ENCODE data around the gene TBC1D22A.

TBC1D22A gene

GRCh38 chr22:47148956-47149728 is 386.7 kb downstream of the TBC1D22A start:
- no peak for DNase-seq (ENCODE audit: low spot score)
- no peak for FAIRE-seq

GRCh38 chr22:47149976-47150375 is 387.5 kb downstream of the TBC1D22A start:
- DNase-seq (ENCODE audit: low spot score), result no peak
- no peak for FAIRE-seq

- FAIRE-seq (no peak), DNase-seq (ENCODE audit: low spot score) (no peak)
Measured at GRCh38 chr22:47150426-47150825, 388.0 kb downstream of the TBC1D22A start.

GRCh38 chr22:47151064-47151463 is 388.6 kb downstream of the TBC1D22A start:
- FAIRE-seq, result no peak
- no peak for DNase-seq (ENCODE audit: low spot score)

GRCh38 chr22:47151490-47151889 is 389.0 kb downstream of the TBC1D22A start:
- FAIRE-seq, result no peak

GRCh38 chr22:47152236-47152635 is 389.8 kb downstream of the TBC1D22A start:
- FAIRE-seq (no peak), DNase-seq (ENCODE audit: low spot score) (no peak)

More at GRCh38 chr22:47151490-47151889, 389.0 kb downstream of the TBC1D22A start:
- peak; percentile 14 for DNase-seq (ENCODE audit: low spot score)

- no peak for DNase-seq (ENCODE audit: low spot score)
- FAIRE-seq, result no peak
Measured at GRCh38 chr22:47152938-47153337, 390.5 kb downstream of the TBC1D22A start.

- DNase-seq (ENCODE audit: low spot score) (no peak), FAIRE-seq (no peak)
Measured at GRCh38 chr22:47153854-47154525, 391.5 kb downstream of the TBC1D22A start.

GRCh38 chr22:47154621-47155081 is 392.2 kb downstream of the TBC1D22A start:
- DNase-seq (ENCODE audit: low spot score) (no peak), FAIRE-seq (no peak)

- FAIRE-seq (no peak), DNase-seq (ENCODE audit: low spot score) (no peak)
Measured at GRCh38 chr22:47155131-47155885, 392.9 kb downstream of the TBC1D22A start.

GRCh38 chr22:47155912-47156311 is 393.5 kb downstream of the TBC1D22A start:
- FAIRE-seq (no peak), DNase-seq (ENCODE audit: low spot score) (no peak)

- DNase-seq (ENCODE audit: low spot score) (no peak), FAIRE-seq (no peak)
Measured at GRCh38 chr22:47156352-47157092, 394.1 kb downstream of the TBC1D22A start.

- DNase-seq (ENCODE audit: low spot score) (no peak), FAIRE-seq (no peak)
Measured at GRCh38 chr22:47157093-47157420, 394.6 kb downstream of the TBC1D22A start.

GRCh38 chr22:47157486-47158270 is 395.2 kb downstream of the TBC1D22A start:
- FAIRE-seq (no peak), DNase-seq (ENCODE audit: low spot score) (no peak)

GRCh38 chr22:47158457-47158856 is 396.0 kb downstream of the TBC1D22A start:
- FAIRE-seq (no peak), DNase-seq (ENCODE audit: low spot score) (no peak)

- FAIRE-seq (no peak), DNase-seq (ENCODE audit: low spot score) (no peak)
Measured at GRCh38 chr22:47159592-47159991, 397.1 kb downstream of the TBC1D22A start.

- no peak for FAIRE-seq
- DNase-seq (ENCODE audit: low spot score), result no peak
Measured at GRCh38 chr22:47160141-47160541, 397.7 kb downstream of the TBC1D22A start.

GRCh38 chr22:47160781-47161520 is 398.5 kb downstream of the TBC1D22A start:
- no peak for FAIRE-seq

GRCh38 chr22:47161631-47162030 is 399.2 kb downstream of the TBC1D22A start:
- DNase-seq (ENCODE audit: low spot score) (no peak), FAIRE-seq (no peak)

More at GRCh38 chr22:47160781-47161520, 398.5 kb downstream of the TBC1D22A start:
- DNase-seq (ENCODE audit: low spot score), result no peak

- DNase-seq (ENCODE audit: low spot score) (no peak), FAIRE-seq (no peak)
Measured at GRCh38 chr22:47162865-47163264, 400.4 kb downstream of the TBC1D22A start.
